Fibroblast of pulmonary artery (primary cell): ENCODE measurements around the gene MRGPRG.

Experiments used
- DNase-seq: peaks from one replicate; pipeline ENCODE4 v3.0.0-alpha.2; 2010; ENCODE audit warnings: low read depth
- H3K4me3 ChIP-seq: replicated peaks from 2 replicates; pipeline ENCODE4 v1.5.1; 2011; ENCODE audit warnings: low read depth, mild to moderate bottlenecking, control low read depth, low read length, moderate library complexity
- CTCF ChIP-seq: IDR thresholded peaks from 2 replicates; pipeline ENCODE4 v1.5.1; 2011; ENCODE audit warnings: mild to moderate bottlenecking, control low read depth, low read length, inconsistent platforms; ENCODE audit errors: missing control alignments

The MRGPRG gene

GRCh38 chr11:3203221-3204043, 15.2 kb downstream of the MRGPRG start:
- TF ChIP-seq CTCF = no peak
- no peak overlapping the region for H3K4me3 ChIP-seq
- no peak for DNase-seq

DNA sequence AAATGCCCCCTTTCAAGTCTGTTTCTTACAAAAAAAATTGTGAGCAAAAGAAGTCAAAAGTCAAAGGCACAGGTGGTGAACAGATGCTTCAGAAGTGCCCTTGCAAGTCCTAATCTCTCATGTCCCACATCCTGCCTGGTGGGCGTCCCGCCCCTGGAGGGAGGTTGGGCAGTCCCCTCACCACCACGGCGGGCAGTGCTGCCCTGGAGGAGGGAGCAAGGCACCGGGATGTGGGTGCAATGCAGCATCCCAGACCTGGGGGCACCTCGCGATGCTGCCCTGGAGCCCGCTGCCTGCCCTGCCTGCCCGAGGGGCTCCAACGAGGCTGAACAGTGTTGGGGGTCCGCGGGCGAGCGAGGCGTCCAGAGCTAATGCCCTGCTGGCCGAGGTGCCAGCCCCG, 15.9 kb downstream of the MRGPRG start:
- no peak for DNase-seq
- TF ChIP-seq CTCF = no peak
- H3K4me3 ChIP-seq = no peak overlapping the region

DNA sequence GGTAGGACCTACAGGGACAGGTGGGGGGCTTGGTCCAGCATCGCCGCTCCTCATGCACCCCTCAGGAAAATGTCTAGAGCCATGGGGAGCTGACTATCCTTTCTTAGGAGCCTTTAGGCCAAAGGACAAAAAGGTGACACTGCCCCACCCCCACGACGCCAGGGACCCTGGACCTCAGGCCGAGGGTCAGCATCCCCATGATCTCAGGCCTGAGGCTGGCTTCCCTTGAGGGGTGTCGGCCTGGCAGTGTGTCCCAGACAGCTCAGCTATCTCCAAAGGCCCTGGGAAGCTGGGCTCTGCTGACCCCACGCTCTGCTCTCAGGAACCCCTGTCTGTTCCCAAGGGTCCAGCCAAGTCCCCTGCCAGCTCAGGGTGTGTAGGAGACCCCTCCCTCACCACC, 16.3 kb downstream of the MRGPRG start:
- no peak for TF ChIP-seq CTCF
- H3K4me3 ChIP-seq = no peak overlapping the region
- DNase-seq = no peak

DNA sequence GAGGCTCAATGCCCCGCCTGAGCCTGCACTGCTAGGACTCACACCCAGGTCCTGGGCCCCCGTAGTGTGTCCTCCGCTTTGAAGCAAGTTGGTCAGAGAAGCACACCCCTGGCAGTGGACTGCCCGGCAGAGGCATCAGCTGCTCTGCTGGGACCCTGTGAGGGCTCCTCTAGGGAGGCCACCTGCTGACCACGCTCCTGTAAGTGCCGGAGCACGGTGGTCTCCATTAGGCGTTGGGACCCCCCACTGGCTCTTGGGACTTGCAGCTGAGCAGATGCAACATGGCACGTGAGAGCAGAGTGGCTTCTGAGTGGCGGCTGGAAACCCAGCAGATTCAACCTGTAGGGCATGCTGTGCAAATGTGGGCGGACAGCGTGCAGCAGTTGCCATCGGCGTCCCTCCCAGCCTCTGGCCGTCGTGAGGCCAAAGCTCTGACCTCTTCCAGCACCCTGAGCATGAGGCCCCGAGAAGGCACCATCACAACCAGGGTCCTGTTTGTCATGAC, 16.9 kb downstream of the MRGPRG start:
- no peak for DNase-seq
- TF ChIP-seq CTCF = no peak
- H3K4me3 ChIP-seq = no peak overlapping the region

DNA sequence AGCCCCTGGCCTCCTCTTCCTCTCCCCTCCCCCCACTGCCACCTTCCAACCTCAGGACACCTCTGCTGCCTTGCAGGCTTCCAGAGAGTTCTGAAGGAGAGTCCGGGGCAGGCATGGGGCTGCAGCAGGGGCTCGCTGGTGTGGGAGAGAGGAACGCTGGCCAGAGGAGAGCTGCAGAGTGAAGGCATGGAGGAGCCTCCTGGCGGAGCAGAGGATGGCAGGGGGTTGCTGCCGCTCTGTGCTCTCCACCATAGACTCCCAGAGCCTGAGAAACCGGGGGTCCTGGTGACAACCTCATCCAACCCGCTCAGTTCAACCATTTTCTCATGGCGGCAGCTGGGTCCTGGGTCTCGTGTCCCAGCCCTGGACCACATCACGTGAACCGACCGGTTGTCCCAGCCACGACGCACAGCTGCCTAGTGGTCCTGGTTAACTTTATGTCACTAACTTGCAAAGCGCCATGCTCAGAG, 17.5 kb downstream of the MRGPRG start:
- no peak overlapping the region for H3K4me3 ChIP-seq
- no peak for TF ChIP-seq CTCF
- DNase-seq = no peak

DNA sequence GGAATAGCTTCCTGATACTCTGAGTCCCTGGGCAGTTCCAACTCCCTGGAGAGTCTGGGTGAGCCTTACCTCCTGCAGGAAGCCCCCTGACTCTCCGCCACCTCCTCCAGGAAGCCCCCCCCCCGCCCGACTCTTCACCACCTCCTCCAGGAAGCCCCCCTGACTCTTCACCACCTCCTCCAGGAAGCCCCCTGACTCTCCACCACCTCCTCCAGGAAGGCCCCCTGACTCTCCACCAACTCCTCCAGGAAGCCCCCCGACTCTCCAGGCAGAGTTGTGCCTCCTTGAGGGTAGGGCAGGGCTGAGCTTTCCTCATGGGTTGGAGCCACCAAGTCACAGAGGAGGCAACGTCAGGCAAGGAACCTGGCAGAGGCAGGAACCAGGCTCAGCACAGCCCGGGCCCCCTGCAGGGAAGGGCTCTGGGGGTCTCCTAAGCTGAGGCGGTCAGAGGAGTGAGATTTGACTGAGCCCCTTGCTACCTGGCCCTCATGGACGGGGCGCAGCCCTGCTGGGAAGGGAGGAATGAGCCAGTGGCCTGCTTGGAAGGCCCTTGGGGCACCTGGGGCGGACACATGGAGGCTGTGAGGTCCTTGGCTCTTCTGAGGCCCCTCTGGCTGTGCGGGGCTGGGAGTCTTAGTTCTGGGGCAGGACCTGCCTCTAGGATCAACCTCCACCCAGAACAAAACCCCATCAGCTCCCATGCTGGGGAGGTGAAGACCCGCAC, 18.1 kb downstream of the MRGPRG start:
- no peak for TF ChIP-seq CTCF
- H3K4me3 ChIP-seq = no peak overlapping the region
- DNase-seq = no peak
